HG03280 (cell line): ENCODE measurements around the gene MEGF9.

Experiments
- ATAC-seq: cut with Tn5 transposase; IDR thresholded peaks from one replicate; pipeline ENCODE4 v1.9.1; 2021; ENCODE audit warnings: mild to moderate bottlenecking, moderate library complexity; ENCODE audit not compliant: unreplicated experiment

The MEGF9 gene

GRCh38 chr9:120627073-120627472, 87.2 kb downstream of the MEGF9 start:
- no peak for ATAC-seq

DNA sequence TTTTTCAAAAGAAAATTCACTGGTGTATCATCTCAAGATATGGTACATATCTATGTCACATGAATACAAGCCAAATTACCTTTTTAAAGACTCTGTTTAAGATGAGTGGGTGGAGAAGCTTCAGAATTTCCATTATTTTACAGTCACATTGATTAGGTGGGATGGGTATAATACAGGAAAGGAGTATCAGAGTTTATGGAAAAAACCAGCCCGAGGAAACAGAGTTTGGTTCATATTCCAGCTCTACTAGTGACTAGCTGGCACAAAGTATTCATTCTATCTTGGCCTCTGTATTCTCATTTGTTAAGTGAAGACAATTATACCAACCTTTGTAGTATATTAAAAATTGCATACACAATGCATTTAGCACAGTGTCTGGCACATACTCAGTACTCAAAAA, 87.8 kb downstream of the MEGF9 start:
- ATAC-seq, result no peak

- ATAC-seq, result no peak
Observed at GRCh38 chr9:120625222-120625621, 89.0 kb downstream of the MEGF9 start.

DNA sequence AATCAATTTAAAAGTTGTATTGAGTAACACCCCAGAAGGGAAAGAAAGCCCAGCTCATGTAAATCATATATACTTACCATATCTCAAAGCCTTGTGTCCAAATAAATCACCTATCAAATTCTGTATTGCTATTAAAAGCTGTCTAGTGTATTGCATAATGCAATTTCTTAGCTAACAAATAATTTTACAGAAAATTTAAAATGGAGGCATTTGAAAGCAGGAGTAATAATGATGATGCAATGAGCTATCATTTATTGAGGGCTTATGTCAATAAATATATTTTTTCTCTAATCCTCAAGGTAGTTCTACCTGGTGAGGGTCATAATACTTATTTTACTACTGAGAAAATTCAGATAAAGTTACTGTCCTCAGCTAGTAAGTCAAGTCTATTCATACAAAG, 91.5 kb downstream of the MEGF9 start:
- ATAC-seq, result no peak

- ATAC-seq, result no peak
Observed at GRCh38 chr9:120621941-120622340, 92.3 kb downstream of the MEGF9 start.

DNA sequence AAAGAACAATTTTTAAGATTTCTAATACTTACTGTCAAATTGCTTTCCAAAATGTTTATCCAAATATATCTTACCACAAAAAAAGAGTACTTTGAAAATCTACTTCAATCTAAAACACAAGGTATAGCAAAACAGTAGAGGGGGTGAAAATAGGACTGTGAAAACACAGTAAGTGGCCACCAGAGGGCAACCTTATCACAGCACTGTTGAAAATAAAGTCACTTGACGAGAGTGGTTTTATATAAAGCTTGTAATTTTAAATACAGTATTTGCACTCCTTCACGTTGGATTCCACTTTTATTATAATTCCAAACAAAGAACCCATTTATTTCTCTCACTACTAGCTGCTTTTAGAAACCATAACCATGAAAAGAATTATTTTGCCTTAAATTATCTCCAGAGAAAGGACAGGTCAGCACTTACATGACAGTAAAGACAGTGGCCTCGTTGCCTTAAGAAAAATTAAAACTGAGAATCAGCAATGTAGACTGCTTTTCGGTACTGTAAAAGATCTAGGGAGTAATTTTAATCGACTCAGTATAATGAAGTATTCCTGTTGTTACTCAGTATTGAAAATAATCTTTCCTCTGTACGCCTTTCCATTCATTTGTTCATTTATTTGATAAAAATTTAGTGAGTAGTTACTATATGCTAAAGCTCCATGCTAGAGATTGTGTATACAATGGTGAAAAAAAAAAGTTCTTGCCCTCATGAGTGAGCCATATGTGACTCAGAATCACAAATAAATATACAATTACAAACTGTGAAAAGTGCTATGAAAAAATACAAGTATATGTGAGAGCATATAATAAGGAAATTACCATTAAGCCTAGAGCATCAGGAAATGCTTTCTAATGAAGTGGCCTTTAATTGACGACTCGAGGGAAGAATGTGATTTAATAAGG, 94.3 kb downstream of the MEGF9 start:
- no peak for ATAC-seq

DNA sequence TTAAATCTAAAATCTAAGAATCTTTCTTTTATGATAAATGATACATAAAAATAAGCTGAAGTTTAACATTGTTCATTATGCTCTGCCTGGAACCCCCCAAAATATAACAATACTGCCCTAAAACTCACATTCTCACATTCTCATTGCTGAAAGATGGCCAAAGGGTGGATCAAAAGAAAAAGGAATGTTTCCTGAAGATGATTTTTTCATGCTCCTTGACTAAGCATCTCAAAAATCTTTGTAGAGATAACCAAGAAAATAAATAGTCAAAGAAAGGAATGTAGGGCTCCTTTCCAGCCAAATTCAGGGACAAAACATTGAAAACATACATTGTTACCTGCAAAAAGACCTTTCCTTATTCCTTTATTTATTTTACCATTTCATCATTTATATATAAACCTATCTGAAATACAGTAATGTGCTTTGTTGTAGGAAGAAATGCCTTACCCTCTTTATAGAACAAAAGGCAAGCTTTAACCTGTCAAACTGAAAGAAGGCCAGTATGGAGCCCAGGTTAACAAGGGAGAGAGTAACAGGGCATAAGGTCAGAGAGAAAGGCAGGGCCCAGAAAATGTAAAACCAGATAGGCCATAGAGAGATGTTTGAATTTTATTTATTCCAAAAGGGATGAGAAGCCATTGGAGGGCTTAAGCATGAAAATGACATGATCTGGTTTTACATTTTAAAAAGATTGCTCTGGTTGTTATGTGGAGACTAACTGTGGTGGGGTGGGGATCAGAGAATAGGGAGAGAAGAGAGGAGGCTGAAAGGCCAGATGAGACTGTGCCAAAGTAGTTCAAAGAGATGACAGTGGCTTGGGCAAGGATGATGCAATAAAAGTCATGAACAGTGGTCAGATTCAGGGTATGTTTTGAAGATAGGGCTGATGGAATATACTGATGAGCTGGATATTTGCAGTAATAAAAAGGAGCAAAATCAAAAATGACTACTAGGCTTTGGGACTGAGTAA, 97.0 kb downstream of the MEGF9 start:
- no peak for ATAC-seq

DNA sequence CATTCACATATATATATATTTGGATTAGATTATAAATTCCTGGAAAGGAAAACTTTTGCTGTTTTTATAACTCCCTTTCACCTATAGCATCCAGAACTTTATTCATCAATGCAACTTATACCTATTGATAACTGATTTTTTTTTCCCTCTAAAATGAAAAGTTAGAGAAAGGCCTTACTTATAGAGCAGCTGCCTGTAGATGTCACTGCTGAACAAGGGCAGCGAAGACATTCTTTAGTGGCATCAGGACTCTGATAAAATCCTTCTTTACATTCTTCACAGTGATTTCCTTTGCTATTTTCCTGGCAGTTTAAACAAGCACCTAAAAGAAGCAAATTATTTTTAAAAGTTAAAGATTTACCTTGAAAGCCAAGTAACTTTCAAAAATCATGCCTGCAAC, 102.1 kb downstream of the MEGF9 start:
- no peak for ATAC-seq

DNA sequence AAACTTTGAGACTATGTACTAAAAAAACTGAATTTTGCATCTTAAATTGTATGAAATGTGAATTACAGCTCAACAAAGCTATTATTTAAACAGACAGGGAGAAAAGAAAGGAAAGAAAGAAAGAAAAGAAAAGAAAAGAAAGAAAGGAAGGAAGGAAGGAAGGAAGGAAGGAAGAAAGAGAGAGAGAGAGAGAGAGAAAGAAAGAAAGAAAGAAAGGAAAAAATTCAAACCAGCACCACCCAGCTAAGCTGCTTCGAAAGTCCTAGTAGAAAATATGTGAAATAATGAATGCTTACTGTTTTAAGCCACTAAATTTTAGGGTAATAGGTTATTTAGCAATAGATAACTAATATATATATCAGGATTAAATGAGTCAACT, 102.6 kb downstream of the MEGF9 start:
- no peak for ATAC-seq

DNA sequence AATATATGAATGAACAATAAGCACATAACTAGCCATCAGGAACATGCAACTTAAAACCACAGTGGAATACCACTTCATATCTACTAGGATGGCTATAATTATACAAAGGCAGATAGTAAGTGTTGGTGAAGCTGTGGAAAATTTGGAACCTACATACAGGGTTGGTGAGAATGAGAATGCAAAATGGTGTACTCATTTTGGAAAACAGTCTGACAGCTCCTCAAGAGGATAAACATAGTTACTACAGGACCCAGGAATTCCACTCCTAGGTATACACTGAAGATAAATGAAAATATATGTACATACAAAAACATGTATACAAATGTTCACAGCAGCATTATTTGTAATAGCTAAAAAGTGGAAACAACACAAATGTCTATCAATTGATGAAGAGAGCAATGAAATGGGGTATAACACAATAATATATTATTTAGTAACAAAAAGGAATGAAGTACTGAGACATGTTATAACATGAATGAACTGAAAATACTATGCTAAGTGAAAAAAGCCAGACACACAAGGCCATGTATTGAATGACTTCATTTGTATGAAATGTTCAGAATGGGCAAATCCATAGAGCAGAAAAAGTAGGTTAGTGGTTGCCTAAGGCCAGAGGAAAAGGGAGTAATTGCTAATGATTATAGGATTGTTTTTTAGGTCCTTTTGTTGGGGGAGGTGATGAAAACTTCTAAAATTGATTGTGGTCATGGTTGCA, 103.1 kb downstream of the MEGF9 start:
- ATAC-seq, result no peak

DNA sequence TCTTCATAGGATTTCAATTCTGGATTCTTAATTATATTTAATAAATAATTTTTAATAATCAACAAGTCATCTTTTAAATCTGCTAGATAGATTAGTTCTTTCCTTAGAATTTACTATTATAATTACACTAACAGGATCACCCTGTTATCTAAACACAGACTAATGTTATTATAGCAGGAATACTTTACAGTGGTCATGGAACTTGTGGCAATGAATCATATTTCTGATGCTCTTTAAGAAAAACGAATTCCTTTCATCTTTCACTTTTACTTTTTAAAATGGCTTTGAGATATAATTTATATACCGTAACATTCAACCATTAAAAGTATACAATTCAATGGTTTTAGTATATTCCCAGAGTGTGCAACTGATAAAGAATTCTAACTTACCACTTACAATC, 104.6 kb downstream of the MEGF9 start:
- ATAC-seq, result no peak

GRCh38 chr9:120608421-120608820, 105.8 kb downstream of the MEGF9 start:
- ATAC-seq, result no peak

DNA sequence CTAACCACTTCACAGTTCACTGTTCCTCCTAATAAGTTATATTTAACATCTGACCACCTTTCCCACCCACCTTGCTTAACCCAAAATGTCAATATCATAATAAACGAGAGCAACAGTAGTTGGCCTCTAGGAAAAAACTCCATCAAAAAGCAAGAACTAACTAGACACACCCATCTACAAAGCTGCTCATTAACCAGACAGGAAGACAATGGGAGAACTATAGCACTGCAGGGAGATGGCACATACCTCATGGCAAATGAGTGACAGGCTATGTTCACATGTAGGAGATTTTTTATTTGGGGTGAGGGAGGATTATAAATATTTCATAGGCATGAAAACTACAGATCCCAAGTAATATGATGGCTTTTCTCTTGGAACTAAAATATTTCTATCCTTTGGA, 110.7 kb downstream of the MEGF9 start:
- ATAC-seq, result no peak

DNA sequence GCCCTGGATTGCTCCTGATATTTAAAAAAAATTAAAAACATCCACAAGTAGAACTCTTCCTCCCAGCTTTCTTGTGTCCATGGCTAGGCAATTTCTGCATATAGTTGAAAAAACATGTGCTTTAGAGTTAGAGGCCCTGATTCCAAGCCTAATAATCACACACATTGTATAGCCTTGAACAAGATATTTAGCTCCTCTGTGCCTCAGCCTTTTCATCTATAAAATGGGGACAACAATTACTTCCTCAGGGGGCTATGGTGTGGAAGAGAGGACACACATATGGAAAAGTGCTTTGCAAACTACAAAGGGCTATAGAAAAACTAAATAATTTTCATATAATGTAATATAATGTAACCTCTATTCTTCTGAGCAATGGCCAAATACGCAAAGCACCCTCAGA, 111.3 kb downstream of the MEGF9 start:
- ATAC-seq, result no peak

GRCh38 chr9:120593955-120594277, 120.4 kb downstream of the MEGF9 start:
- ATAC-seq, result no peak

DNA sequence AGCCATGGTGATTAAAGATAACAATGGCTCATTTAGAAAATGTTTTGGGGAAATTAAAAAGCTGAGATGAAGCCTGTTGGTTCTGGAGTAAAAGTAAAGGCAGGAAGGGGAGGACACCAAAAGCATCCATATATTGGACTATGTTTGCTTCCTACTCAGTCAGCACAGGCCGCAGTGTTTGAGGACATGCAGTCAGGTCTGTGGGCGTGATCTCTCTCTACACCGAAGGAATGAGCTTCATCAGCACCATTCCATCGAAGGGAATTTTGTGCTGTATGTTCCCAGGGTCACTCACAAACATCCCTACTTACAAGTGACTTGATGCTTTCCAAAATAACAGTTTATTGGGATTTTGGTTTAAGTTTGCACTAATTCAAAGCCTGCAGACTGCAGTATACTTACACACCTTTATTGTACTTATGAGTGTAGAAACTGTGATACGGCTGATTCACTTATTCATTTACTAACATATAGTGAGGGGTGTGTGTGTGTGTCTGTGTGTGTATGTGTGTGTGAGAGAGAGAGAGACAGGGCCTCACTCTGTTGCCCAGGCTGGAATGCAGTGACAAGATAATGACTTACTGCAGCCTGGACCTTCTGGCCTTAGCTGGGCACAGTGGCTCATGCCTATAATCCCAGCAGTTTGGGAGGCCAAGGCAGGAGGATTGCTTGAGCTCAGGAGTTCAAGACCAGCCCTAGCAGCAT, 120.9 kb downstream of the MEGF9 start:
- ATAC-seq, result no peak

- no peak for ATAC-seq
Observed at GRCh38 chr9:120592210-120592609, 122.1 kb downstream of the MEGF9 start.

DNA sequence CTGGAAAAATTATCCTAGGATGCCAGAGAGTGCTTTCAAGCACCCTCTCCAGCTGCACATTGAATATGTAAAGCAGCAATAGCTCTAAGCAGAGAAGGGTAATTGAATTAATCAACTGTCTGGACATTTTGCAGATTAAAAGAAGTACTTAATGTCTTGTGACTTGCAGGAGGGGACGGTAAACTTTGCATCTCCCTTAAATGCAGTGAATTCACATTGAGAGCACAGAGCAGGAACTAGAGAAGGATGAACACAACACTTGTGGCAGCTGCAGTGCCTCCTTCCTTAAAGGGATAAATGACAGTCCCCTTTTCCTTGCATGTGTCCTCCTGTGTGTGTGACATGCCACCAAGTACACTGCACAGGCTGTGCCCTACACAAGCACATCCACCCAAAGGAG, 126.9 kb downstream of the MEGF9 start:
- no peak for ATAC-seq

DNA sequence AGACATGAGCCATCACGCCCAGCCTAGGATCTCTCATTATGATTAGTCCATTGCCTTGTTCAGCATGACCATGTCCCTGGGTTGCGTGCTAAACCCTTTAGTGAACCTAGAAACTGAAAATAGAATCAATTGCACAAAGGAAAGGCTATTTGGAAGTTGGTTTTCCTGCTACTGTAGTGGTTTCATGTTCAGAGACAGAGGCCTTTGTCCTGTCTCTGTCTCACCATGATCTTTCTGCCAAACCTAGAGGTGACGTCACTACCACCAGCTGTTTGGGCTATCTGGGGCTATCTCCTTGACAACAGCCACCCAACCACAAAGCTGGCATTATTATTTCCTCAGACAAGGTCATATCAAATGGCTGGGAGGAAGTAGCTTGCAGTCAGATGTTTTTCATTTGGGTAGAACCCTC, 130.3 kb downstream of the MEGF9 start:
- peak; percentile 48 for ATAC-seq

DNA sequence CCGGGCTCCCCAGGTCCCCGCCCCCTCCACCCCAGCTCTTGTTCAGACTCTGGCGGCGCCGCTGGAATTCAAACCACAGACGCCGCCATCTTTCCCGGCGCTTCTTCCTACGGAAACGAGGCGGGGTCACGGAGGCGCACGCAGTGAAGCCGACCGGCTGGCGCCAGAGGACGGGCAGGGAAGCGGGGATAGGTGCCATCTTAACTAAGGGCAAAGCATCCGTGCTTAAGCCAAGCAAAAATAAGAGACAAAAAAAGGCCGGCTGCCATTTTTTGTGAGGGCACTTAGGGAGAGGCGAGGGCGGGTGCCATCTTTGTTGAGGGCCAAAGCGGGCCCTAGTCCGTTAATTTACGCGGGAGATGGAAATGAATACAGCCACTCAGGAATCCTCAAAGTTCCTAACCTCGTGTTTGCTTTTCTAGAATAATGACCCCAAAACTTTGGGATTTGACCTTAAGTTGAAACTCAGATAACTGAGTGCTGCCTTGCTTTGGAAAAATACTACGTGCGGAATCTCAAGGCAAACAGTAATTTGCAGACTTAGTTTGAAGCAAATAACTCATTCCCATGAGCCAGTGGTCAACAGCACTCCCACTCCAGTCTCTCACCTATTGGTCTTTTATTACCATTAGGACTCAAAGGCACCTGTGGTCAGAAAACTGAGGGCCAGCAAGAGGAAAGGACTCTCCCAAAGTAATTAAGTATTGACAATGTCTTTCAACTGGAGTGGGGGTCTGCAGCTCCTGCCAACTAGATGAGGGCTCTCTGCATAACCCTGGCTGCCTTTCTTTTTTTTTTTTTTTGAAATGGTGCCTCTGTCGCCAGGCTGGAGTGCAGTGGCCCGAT, 134.0 kb downstream of the MEGF9 start, which contains the start of gene CDK5RAP2:
Gene CDK5RAP2 (minus strand): TSS at position 117 of the 846 bp plus-strand sequence. CDS start 189 bp downstream, outside the sequence.
- peak; percentile 92 for ATAC-seq
